Measurements from ENCODE around the gene SFTPA1.
"Not testable (repeated sequence)": the region's sequence is repeated elsewhere in the genome, so short reads cannot be mapped to it uniquely, and the experiment has no call there.

Gene SFTPA1

DNA sequence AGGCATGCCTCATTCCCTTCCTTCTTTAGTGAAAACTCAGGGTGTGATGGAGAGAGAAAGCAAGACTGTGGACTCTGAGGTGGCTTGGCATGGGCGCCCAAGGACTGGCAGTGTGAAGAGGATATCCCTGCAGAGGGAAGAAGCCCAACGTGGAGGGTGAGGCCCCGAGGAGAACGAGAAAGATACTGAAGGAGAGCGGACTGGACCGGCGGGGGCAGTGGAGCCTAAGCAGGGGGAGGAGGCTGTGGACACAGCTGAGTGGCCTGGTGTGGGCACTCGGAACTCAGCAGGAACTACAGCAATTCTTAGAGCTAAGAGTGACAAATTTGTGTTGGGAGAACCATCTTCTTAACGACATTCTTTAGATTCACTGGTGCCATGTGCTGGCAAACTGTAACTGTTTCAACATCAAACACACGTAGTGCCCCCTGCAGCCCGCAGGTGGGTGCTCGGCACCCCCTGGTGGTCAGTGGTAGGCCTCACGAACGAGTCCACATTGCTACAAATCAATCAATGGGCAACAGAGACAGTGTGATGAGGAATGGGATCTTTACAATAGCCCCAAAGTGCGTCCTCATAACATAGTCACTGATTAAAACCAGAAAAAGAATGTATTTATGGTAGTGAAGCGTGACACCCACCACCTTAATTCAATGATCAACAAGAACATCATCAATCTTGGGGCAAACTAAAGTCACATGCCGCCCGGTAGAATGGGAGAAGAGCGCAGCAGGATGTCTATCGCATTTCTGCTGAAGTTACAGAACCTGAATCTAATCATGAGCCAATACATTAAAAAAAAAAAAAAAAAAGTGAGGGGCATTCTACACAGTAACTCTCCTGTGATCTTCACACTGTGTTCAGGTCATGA is 2.0 kb upstream of the SFTPA1 start:
- FAIRE-seq (peak; percentile 58), DNase-seq (ENCODE audit: low spot score) (peak; percentile 54)

DNA sequence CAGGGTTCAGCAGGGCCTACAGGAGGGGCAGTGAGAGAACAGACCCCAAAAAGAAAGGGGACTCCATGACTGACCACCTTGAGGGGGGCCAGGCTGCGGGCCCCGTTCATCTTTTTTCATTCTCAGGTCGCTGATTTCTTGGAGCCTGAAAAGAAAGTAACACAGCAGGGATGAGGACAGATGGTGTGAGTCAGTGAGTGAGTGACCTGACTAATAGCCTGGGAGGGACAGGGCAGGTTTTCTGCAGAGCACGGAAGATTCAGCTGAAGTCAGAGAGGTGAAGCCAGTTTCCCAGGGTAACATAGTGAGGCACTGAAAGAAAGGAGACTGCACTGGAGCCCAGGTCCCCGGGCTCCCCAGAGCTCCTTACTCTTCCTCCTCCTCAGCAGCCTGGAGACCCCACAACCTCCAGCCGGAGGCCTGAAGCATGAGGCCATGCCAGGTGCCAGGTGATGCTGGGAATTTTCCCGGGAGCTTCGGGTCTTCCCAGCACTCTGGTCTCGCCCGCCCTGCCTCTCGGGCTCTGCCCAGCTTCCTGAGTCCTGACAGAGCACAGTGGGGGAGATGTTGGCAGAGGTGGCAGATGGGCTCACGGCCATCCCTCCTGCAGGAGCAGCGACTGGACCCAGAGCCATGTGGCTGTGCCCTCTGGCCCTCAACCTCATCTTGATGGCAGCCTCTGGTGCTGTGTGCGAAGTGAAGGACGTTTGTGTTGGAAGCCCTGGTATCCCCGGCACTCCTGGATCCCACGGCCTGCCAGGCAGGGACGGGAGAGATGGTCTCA is 646 bp downstream of the SFTPA1 start:
- FAIRE-seq = peak; percentile 68
- DNase-seq (ENCODE audit: low spot score) = not testable (repeated sequence)

GRCh38 chr10:79615577-79615976 is 4.8 kb downstream of the SFTPA1 start:
- peak; percentile 9 for FAIRE-seq

DNA sequence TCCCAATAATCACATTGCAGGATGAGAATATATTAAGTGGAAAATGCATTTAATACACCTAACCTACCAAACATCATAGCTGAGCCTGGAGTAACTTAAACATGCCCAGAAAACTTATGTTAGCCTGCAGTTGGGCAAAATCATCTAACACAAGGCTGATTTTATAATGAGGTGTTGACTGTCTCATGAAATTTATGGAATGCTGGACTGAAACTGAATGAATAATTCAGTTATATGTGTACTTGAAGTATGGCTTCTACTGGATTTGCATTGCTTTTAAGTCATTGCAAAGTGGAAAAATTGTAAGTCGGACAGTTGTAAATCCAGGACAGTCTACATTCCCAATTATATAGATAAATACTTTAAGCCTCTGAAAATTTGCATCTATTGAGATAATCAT is 5.4 kb downstream of the SFTPA1 start:
- no peak for DNase-seq (ENCODE audit: low spot score)
- FAIRE-seq = no peak

More at GRCh38 chr10:79615577-79615976, 4.8 kb downstream of the SFTPA1 start:
- DNase-seq (ENCODE audit: low spot score) = no peak

GRCh38 chr10:79623663-79624062 is 12.9 kb downstream of the SFTPA1 start:
- not testable (repeated sequence) for DNase-seq (ENCODE audit: low spot score); FAIRE-seq

DNA sequence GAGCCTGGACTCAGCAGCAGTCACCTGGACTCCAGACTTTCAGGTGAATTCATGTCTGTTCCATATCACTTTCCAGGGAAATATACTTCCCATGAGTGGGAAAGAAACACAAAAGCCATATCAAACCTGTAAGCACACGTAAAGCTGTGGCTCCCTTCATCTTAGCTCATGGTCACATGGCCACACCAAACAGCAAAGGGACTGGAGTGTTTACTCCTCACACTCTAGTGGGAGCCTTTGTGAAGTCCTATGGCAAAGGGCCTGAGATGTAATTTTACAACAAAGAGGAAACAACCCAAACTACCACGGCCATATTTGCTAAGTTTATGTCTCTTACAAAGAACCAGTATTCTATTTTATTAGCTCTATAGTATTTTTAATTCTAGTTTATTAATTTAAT is 16.3 kb downstream of the SFTPA1 start:
- DNase-seq (ENCODE audit: low spot score) = no peak
- no peak for FAIRE-seq

DNA sequence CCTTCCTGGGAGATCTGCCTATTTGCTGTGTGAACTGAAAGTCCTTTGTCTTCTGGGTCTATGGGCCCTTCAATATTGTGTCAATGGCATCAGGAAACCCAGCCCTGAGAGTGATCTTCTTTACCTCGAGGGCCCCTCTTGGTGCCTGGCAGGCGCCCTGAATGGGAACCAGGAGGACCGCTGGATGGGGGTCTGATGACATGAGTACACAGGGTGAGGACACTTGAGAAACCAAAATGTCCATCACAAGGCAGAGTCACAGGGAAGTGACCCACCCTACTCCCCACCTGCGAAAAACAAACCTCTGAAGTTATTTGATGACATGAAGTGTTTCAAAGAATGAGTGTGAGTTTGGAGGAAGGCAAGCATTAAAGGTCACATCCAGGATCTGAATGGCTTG is 17.3 kb downstream of the SFTPA1 start:
- FAIRE-seq (no peak), DNase-seq (ENCODE audit: low spot score) (no peak)

GRCh38 chr10:79628988-79629954 is 18.5 kb downstream of the SFTPA1 start:
- DNase-seq (ENCODE audit: low spot score) (no peak), FAIRE-seq (no peak)

DNA sequence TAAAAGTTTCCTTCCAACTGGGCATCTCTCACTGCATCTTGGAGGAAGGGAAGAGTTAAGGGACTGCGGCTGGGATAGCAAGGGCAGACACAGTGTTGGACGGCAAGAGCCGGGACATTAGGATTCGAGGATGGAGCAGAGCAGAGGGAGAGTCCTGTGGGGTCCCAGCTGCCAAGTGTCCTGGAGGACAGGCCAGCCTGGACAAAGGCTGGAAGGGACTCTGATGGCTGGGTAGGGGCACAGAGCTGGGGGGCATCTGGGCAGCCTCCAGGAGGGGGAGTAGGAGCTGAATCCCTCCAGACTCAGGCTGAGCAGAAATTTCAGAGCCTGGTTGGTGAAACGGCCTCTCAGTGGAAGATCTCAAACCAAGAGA is 19.2 kb downstream of the SFTPA1 start:
- FAIRE-seq (no peak), DNase-seq (ENCODE audit: low spot score) (no peak)

DNA sequence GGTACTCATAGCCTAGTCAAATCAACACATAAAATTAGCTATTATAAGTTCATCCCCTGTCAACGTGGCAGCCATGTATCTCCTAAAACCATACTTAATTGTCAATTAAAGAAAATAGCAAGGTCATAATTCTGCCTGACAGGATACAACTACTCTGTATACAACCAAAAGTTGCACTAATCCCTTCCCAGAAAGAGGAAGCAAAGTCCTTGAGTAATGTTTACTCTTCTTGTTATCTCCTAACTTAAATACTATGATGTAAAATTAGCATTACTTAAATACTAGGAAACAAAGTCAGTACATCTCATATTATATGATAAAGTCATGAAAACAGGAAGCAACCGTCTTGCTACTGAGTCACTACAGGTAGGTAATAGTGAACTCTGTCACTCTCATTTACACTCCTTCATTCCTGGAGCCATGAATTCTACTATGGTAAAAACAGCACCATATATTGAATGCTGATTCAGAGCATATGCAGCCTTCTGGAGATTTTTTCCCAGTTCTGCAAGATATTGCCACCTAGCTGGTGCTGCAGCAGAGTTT is 26.0 kb downstream of the SFTPA1 start:
- not testable (repeated sequence) for DNase-seq (ENCODE audit: low spot score); FAIRE-seq

DNA sequence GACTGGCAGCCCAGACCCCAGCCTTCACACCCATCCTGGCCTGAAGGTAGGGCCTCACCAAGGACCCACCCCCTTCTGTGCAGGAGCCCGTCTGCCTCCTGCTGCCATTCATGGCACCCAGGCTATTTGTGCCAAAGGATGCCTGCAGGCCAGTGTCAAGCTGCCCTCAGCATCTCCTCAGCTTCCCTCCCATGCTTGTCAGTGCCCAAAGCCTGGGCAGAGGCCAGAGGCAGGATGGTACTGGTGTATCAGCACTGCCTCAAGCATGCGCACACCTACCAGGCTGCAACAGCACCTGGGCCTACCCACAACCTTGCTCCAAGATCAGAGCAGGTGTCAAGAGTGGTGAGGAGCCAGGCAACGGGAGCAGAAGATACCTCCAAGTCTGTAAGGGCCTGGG is 27.6 kb downstream of the SFTPA1 start:
- no peak for FAIRE-seq
- DNase-seq (ENCODE audit: low spot score) = no peak

- FAIRE-seq; DNase-seq (ENCODE audit: low spot score): not testable (repeated sequence)
Measured at GRCh38 chr10:79652695-79653094, 42.0 kb downstream of the SFTPA1 start.

DNA sequence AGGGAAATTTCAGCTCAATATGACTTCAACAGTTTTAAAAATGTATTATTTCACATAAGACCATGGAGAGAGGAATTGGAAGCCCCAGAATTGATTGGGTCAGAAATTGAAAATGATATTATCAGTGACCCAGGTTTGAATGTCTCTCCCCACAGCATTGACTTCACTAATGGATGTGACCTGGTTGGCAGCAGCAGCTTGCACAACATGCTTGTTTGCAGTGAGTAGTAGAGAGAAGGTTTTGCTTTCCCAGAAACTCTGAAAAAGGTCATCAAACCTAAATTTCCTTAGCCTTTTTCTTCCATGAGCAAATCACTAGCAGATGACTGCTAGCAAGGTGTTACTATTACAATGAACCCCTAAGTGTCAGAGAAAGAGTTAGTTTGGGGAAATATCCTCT is 52.5 kb downstream of the SFTPA1 start:
- FAIRE-seq; DNase-seq (ENCODE audit: low spot score): not testable (repeated sequence)

DNA sequence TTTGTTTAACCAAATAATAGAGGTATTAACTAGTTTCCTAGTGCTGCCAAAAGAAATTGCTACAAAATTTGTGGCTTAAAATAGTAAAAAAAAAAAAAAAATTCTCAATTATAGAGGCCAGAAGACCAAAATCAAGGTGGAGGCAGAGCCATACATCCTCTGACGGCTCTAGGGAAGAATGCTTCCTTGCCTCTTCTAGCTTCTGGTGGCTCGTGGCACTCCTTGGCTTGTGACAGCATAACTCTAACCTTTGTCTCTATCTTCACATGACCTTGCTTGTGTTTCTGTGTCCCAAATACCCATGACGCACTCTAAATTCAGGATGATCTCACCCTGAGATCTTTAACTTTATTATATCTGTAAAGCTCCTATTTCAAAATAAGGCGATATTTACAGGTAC is 53.9 kb downstream of the SFTPA1 start:
- not testable (repeated sequence) for DNase-seq (ENCODE audit: low spot score); FAIRE-seq

Measured in urothelium cell line (cell line).